Measurements from ENCODE around the gene GNPTAB.
A peak's percentile ranks its signal among the peaks of the same experiment; 100 is the strongest.

The GNPTAB gene

GRCh38 chr12:101727098-101727497, 103.7 kb downstream of the GNPTAB start:
- no peak for DNase-seq

GRCh38 chr12:101722392-101722791, 108.4 kb downstream of the GNPTAB start:
- no peak for DNase-seq

- DNase-seq: no peak
These were observed 110.6 kb downstream of the GNPTAB start for GRCh38 chr12:101720118-101720517.

GRCh38 chr12:101719566-101719965, 111.2 kb downstream of the GNPTAB start:
- no peak for DNase-seq

GRCh38 chr12:101714877-101715444, 115.8 kb downstream of the GNPTAB start:
- no peak for DNase-seq

GRCh38 chr12:101713930-101714329, 116.8 kb downstream of the GNPTAB start:
- DNase-seq: no peak

- DNase-seq: no peak
These were observed 117.6 kb downstream of the GNPTAB start for GRCh38 chr12:101713059-101713682.

- no peak for DNase-seq
These were observed 120.5 kb downstream of the GNPTAB start for GRCh38 chr12:101710288-101710687.

GRCh38 chr12:101707131-101707782, 123.5 kb downstream of the GNPTAB start:
- no peak for DNase-seq

GRCh38 chr12:101706403-101706802, 124.4 kb downstream of the GNPTAB start:
- no peak for DNase-seq

GRCh38 chr12:101703487-101703886, 127.3 kb downstream of the GNPTAB start:
- no peak for DNase-seq

- DNase-seq: no peak
These were observed 130.4 kb downstream of the GNPTAB start for GRCh38 chr12:101700299-101700820.

- DNase-seq: no peak
These were observed 131.9 kb downstream of the GNPTAB start for GRCh38 chr12:101698800-101699347.

- DNase-seq: peak; percentile 10
These were observed 132.6 kb downstream of the GNPTAB start for GRCh38 chr12:101697930-101698799.

GRCh38 chr12:101697197-101697929, 133.4 kb downstream of the GNPTAB start, which contains the start of gene CHPT1:
Gene CHPT1, plus strand, starts transcription at chr12:101697640. Its CDS starts 222 bp downstream, at chr12:101697862.
- peak; percentile 69 for DNase-seq

GRCh38 chr12:101696251-101697196, 134.2 kb downstream of the GNPTAB start:
- DNase-seq: no peak

GRCh38 chr12:101695706-101696105, 135.1 kb downstream of the GNPTAB start:
- no peak for DNase-seq
